ENCODE measurements around the gene TBC1D2B.

TBC1D2B gene

GRCh38 chr15:78077871-78078210 is 330 bp upstream of the TBC1D2B start:
- peak overlapping the region; percentile 50 for H3K4me3 ChIP-seq (ENCODE audit: low read depth, low read length)
- no peak for TF ChIP-seq CTCF (IDR thresholded peaks at IDR 0.05; ENCODE audit: low read depth, low read length)

- peak overlapping the region; percentile 71 for H3K4me3 ChIP-seq (ENCODE audit: low read depth, low read length)
- TF ChIP-seq CTCF (IDR thresholded peaks at IDR 0.05; ENCODE audit: low read depth, low read length) = no peak
Measured at GRCh38 chr15:78076231-78077052, 1.1 kb downstream of the TBC1D2B start.

- H3K4me3 ChIP-seq (ENCODE audit: low read depth, low read length) = peak overlapping the region; percentile 71
- TF ChIP-seq CTCF (IDR thresholded peaks at IDR 0.05; ENCODE audit: low read depth, low read length) = no peak
Measured at GRCh38 chr15:78075490-78076230, 1.9 kb downstream of the TBC1D2B start.

GRCh38 chr15:78073046-78073787 is 4.3 kb downstream of the TBC1D2B start:
- TF ChIP-seq CTCF (IDR thresholded peaks at IDR 0.05; ENCODE audit: low read depth, low read length) = no peak
- no peak overlapping the region for H3K4me3 ChIP-seq (ENCODE audit: low read depth, low read length)

- H3K4me3 ChIP-seq (ENCODE audit: low read depth, low read length) = no peak overlapping the region
Measured at GRCh38 chr15:78072080-78072892, 5.2 kb downstream of the TBC1D2B start.

GRCh38 chr15:78071383-78071782 is 6.1 kb downstream of the TBC1D2B start:
- no peak overlapping the region for H3K4me3 ChIP-seq (ENCODE audit: low read depth, low read length)
- no peak for TF ChIP-seq CTCF (IDR thresholded peaks at IDR 0.05; ENCODE audit: low read depth, low read length)

More at GRCh38 chr15:78072080-78072892, 5.2 kb downstream of the TBC1D2B start:
- TF ChIP-seq CTCF (IDR thresholded peaks at IDR 0.05; ENCODE audit: low read depth, low read length) = no peak
